Measurements from ENCODE around the gene ABCC2. TPM values are rescaled to one million over a fixed set of nuclear protein-coding genes. Genes with fewer than 3 reads are reported as not detected.
A peak's percentile ranks its signal among the peaks of the same experiment; 100 is the strongest.

ABCC2 gene
- total RNA-seq, 1 donor from 2014 or later, result 0.22 TPM

DNA sequence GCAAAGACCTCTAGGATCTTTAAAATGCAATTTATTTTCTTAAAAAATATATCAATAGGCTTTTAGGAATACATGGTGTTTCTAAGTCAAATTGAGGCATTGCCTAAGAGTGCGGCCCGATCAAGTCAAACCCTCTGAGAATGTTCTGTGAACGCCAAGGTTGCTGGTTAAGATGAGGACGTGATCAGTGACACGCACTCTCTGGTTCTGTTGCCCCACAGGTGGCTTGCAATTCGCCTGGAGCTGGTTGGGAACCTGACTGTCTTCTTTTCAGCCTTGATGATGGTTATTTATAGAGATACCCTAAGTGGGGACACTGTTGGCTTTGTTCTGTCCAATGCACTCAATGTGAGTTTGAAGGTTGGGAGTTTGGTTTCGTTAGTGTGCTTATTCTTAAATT lies 59.3 kb downstream of the ABCC2 start:
- TF ChIP-seq, protein P1, sequence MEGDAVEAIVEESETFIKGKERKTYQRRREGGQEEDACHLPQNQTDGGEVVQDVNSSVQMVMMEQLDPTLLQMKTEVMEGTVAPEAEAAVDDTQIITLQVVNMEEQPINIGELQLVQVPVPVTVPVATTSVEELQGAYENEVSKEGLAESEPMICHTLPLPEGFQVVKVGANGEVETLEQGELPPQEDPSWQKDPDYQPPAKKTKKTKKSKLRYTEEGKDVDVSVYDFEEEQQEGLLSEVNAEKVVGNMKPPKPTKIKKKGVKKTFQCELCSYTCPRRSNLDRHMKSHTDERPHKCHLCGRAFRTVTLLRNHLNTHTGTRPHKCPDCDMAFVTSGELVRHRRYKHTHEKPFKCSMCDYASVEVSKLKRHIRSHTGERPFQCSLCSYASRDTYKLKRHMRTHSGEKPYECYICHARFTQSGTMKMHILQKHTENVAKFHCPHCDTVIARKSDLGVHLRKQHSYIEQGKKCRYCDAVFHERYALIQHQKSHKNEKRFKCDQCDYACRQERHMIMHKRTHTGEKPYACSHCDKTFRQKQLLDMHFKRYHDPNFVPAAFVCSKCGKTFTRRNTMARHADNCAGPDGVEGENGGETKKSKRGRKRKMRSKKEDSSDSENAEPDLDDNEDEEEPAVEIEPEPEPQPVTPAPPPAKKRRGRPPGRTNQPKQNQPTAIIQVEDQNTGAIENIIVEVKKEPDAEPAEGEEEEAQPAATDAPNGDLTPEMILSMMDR (IDR thresholded peaks at IDR 0.05; ENCODE audit: borderline replicate concordance), result no peak
- no peak for DNase-seq
- intact Hi-C loops (cut with micrococcal nuclease), result no loop called here
- H3K4me3 ChIP-seq, result no peak overlapping the region
- no peaks in the 10 kb centered on the region for H3K27me3 ChIP-seq (ENCODE audit: low read depth)
- H3K9me3 ChIP-seq (replicated peaks), result no peaks in the 10 kb centered on the region
- H3K27ac ChIP-seq (replicated peaks), result no peak overlapping the region
- peaks cover 10% of the 10 kb centered on the region for H3K4me1 ChIP-seq
- no peaks in the 10 kb centered on the region for H3K36me3 ChIP-seq

DNA sequence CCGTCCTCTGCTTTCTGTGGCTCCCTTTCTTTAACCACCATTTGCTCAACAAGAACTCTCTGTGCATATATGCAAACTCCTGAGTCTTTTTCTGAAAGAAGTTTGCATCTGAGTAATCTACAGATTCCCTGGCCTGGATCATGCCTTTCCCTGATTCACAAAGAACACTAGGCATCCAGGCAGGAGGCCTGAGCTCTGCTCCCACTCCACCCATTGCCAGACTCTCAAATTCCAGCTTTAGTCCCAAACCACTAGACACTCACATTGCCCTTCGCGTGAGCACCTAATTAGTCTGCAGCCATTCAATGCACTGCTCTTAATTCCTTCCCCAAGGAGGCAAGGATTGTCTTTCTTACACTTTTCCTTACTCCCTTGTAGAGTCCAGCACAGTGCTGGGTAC lies 60.9 kb downstream of the ABCC2 start:
- intact Hi-C loops (cut with micrococcal nuclease), result no loop called here
- Histone ChIP-seq H3K27ac (replicated peaks) (no peak overlapping the region), H3K36me3 (no peaks in the 10 kb centered on the region), H3K4me1 (peaks cover 10% of the 10 kb centered on the region), H3K27me3 (ENCODE audit: low read depth) (no peaks in the 10 kb centered on the region), H3K4me3 (no peak overlapping the region), H3K9me3 (replicated peaks) (no peaks in the 10 kb centered on the region)
- TF ChIP-seq, protein P1 (IDR thresholded peaks at IDR 0.05; ENCODE audit: borderline replicate concordance), result no peak
- no peak for DNase-seq

DNA sequence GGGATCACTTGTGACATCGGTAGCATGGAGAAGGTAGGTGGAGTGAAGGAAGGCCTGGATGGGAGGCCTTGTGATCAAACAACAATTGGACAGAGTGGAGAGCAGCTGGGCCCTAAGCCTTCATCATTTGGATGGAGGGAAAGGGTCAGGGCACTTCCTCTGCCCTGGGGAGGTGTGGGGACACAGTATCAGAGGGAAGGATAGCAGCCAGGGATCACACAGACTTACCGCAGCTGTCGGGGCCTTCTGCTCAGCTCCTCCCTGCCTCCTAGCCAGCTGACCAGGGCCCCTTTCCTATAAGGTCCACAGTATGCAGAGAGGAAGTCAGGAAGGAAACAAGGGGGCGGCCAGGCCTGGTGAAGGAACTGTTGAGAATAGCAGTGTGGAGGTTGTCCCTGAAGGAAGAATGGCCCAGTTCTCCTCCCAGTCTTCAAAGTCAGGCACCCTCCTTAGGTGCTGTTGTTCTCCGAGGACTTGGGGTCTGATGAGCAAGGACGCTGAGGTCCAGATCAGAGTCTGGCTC lies 62.1 kb downstream of the ABCC2 start:
- peaks cover 10% of the 10 kb centered on the region for H3K4me1 ChIP-seq
- DNase-seq, result no peak
- intact Hi-C loops (cut with micrococcal nuclease), result no loop called here
- H3K27me3 ChIP-seq (ENCODE audit: low read depth), result no peaks in the 10 kb centered on the region
- H3K36me3 ChIP-seq, result no peaks in the 10 kb centered on the region
- H3K9me3 ChIP-seq (replicated peaks), result no peaks in the 10 kb centered on the region
- no peak overlapping the region for H3K4me3 ChIP-seq
- H3K27ac ChIP-seq (replicated peaks), result no peak overlapping the region
- TF ChIP-seq, protein P1 (IDR thresholded peaks at IDR 0.05; ENCODE audit: borderline replicate concordance), result no peak

DNA sequence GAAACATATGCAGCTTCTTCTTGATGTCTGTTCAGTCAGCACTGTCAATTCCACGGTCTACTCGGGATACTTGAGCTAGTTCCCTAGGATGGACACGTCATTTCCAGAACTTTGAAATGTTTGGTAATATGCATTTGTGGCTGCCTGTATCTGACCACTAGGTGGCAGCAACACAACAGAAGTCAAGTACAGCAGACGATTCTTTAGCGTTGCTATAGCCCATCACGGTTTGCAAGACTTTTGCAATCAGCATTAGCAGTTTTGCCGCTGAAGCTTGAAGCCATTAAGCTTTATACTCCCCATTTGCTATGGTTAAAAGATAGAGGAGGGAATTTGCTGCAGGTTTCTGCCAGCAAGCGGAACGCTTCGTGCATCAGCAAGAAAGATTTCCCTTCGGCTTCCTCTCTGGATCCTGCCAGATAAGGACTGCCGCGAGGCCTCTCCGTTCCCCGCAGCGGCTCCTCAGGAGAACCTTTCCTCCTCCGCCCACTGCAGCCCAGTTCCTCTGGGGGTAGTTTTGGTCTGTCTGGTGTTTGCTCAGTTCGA lies 63.5 kb downstream of the ABCC2 start:
- no peaks in the 10 kb centered on the region for H3K9me3 ChIP-seq (replicated peaks)
- H3K27me3 ChIP-seq (ENCODE audit: low read depth), result no peaks in the 10 kb centered on the region
- H3K4me1 ChIP-seq, result peaks cover 10% of the 10 kb centered on the region
- peak overlapping the region; percentile 56 for H3K4me3 ChIP-seq
- no peaks in the 10 kb centered on the region for H3K36me3 ChIP-seq
- TF ChIP-seq, protein P1 (IDR thresholded peaks at IDR 0.05; ENCODE audit: borderline replicate concordance), result peak; percentile 95
- H3K27ac ChIP-seq (replicated peaks), result peak overlapping the region; percentile 36
- DNase-seq, result peak; percentile 39
- intact Hi-C loops (cut with micrococcal nuclease), result loop anchor here (2.0 kb wide), 1 partner anchor 199 kb away; no protein-coding TSS in a partner anchor

DNA sequence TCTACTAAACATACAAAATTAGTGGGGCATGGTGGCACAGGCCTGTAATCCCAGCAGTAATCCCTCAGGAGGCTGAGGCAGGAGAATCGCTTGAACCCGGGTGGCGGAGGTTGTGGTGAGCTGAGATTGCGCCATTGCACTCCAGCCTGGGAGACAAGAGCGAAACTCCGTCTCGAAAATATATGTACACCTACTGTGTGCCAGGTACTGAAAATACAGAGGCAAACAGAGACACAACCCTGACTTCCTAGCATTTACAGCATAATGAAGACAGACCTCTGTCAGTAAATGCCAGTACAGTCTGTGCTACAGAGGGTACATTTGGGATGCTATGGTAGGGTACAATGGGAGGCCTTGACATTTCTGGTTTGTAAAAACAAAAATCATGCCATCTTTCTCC lies 66.6 kb downstream of the ABCC2 start:
- intact Hi-C loops (cut with micrococcal nuclease), result no loop called here
- no peak for DNase-seq
- no peak overlapping the region for H3K27ac ChIP-seq (replicated peaks)
- peaks cover 10% of the 10 kb centered on the region for H3K4me1 ChIP-seq
- no peaks in the 10 kb centered on the region for H3K36me3 ChIP-seq
- no peaks in the 10 kb centered on the region for H3K27me3 ChIP-seq (ENCODE audit: low read depth)
- no peak overlapping the region for H3K4me3 ChIP-seq
- H3K9me3 ChIP-seq (replicated peaks), result peaks cover 8% of the 10 kb centered on the region
- TF ChIP-seq, protein P1 (IDR thresholded peaks at IDR 0.05; ENCODE audit: borderline replicate concordance), result no peak

Measured in left ventricle myocardium inferior (tissue), 1 donor.